ENCODE data around the gene OPN1SW. TPM values are rescaled to one million over a fixed set of nuclear protein-coding genes. Genes with fewer than 3 reads are reported as not detected.
A peak's percentile ranks its signal among the peaks of the same experiment; 100 is the strongest.

The OPN1SW gene
- total and polyA plus RNA-seq, 9 of the 15 experiments (the other 6 are each of a cell fraction or from before 2014, with no cell fraction given): 0.84 to 1.0 TPM; not detected in 7

DNA sequence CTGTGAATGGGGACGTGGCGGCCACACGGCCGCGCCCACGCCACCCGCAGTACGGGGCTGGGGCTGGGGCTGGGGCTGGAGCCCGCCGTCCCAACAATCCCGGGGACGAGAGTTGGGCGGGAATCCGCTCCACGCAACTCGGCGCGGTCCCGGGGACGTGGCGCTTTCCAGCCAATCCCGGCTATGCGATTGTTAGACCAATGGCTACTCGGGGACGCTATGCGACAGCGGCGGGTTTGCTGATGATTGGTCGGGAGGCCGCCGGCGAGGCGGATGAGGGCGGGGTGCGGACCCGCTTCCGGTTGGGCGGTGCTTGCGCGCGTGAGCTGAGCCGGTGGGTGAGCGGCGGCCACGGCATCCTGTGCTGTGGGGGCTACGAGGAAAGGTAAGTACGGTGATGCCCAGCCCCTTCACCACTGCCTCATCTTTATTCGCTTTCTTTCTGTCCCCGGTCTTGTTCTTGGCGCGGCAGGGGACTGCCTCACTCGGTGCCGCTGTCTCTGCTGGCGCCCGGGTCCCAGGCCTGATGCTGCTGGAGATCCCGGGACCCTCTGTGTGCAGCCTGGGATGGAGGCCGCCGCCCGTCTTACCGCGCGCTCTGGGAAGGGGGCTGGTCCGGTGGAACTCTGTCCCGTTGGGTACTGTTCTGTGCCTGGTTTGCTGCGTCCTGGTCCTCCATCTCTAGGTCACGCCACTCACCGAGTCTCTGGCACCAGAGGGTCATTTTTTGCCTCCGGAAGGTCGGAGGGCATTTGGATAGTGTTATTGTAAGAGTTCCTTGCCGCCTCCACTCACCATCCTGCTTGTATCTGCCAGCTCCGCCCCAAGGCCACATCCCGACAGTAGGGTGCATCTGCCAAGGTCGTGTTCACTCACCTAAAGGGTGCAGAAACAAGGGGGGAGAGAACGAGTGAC, 36.3 kb downstream of the OPN1SW start, which contains the start of gene CALU (continued):
- TF ChIP-seq TOE1 (IDR thresholded peaks at IDR 0.05; ENCODE audit: borderline replicate concordance) (peak; percentile 10; the same call in 1 of the 2 replicates), TOE1 (CRISPR knock-in tag; IDR thresholded peaks at IDR 0.05; ENCODE audit: borderline replicate concordance, low read depth) (0 out of 2 replicates have a peak, but pooled peaks have one; percentile 23), SMARCE1 (IDR thresholded peaks at IDR 0.05) (no peak; the same call in 1 of the 2 replicates), RB1 (IDR thresholded peaks at IDR 0.05; ENCODE audit: low read depth) (peak; percentile 98), THRAP3 (IDR thresholded peaks at IDR 0.05; ENCODE audit: borderline replicate concordance) (no peak), ZNF584 (CRISPR knock-in tag; IDR thresholded peaks at IDR 0.05; ENCODE audit: low read depth) (no peak; the same call in 1 of the 2 replicates), SRSF9 (IDR thresholded peaks at IDR 0.05; ENCODE audit: borderline replicate concordance, low read depth, low read length) (no peak), ZNF316 (IDR thresholded peaks at IDR 0.05) (no peak), STAT5B (CRISPR knock-in tag; IDR thresholded peaks at IDR 0.05) (no peak), SIRT6 (IDR thresholded peaks at IDR 0.05; ENCODE audit: low read depth, low read length) (no peak), ZNF23 (CRISPR knock-in tag; IDR thresholded peaks at IDR 0.05) (no peak), ZNF79 (CRISPR knock-in tag; IDR thresholded peaks at IDR 0.05; ENCODE audit: low read depth) (no peak), BCOR (IDR thresholded peaks at IDR 0.05) (0 out of 2 replicates have a peak, but pooled peaks have one; percentile 8), HDAC8 (tag; IDR thresholded peaks at IDR 0.05) (no peak)
- TF ChIP-seq, protein P1, sequence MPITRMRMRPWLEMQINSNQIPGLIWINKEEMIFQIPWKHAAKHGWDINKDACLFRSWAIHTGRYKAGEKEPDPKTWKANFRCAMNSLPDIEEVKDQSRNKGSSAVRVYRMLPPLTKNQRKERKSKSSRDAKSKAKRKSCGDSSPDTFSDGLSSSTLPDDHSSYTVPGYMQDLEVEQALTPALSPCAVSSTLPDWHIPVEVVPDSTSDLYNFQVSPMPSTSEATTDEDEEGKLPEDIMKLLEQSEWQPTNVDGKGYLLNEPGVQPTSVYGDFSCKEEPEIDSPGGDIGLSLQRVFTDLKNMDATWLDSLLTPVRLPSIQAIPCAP (CRISPR knock-in tag; IDR thresholded peaks at IDR 0.05; ENCODE audit: borderline replicate concordance): no peak
- TF ChIP-seq, protein P2, sequence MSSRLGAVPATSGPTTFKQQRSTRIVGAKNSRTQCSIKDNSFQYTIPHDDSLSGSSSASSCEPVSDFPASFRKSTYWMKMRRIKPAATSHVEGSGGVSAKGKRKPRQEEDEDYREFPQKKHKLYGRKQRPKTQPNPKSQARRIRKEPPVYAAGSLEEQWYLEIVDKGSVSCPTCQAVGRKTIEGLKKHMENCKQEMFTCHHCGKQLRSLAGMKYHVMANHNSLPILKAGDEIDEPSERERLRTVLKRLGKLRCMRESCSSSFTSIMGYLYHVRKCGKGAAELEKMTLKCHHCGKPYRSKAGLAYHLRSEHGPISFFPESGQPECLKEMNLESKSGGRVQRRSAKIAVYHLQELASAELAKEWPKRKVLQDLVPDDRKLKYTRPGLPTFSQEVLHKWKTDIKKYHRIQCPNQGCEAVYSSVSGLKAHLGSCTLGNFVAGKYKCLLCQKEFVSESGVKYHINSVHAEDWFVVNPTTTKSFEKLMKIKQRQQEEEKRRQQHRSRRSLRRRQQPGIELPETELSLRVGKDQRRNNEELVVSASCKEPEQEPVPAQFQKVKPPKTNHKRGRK (tag; IDR thresholded peaks at IDR 0.05): no peak
- TF ChIP-seq, protein P3, sequence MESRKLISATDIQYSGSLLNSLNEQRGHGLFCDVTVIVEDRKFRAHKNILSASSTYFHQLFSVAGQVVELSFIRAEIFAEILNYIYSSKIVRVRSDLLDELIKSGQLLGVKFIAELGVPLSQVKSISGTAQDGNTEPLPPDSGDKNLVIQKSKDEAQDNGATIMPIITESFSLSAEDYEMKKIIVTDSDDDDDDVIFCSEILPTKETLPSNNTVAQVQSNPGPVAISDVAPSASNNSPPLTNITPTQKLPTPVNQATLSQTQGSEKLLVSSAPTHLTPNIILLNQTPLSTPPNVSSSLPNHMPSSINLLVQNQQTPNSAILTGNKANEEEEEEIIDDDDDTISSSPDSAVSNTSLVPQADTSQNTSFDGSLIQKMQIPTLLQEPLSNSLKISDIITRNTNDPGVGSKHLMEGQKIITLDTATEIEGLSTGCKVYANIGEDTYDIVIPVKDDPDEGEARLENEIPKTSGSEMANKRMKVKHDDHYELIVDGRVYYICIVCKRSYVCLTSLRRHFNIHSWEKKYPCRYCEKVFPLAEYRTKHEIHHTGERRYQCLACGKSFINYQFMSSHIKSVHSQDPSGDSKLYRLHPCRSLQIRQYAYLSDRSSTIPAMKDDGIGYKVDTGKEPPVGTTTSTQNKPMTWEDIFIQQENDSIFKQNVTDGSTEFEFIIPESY (CRISPR knock-in tag; IDR thresholded peaks at IDR 0.05): no peak
- TF ChIP-seq, protein P4, sequence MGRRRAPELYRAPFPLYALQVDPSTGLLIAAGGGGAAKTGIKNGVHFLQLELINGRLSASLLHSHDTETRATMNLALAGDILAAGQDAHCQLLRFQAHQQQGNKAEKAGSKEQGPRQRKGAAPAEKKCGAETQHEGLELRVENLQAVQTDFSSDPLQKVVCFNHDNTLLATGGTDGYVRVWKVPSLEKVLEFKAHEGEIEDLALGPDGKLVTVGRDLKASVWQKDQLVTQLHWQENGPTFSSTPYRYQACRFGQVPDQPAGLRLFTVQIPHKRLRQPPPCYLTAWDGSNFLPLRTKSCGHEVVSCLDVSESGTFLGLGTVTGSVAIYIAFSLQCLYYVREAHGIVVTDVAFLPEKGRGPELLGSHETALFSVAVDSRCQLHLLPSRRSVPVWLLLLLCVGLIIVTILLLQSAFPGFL (CRISPR knock-in tag; IDR thresholded peaks at IDR 0.05): peak; percentile 11; the same call in 1 of the 2 replicates
- TF ChIP-seq, protein P5, sequence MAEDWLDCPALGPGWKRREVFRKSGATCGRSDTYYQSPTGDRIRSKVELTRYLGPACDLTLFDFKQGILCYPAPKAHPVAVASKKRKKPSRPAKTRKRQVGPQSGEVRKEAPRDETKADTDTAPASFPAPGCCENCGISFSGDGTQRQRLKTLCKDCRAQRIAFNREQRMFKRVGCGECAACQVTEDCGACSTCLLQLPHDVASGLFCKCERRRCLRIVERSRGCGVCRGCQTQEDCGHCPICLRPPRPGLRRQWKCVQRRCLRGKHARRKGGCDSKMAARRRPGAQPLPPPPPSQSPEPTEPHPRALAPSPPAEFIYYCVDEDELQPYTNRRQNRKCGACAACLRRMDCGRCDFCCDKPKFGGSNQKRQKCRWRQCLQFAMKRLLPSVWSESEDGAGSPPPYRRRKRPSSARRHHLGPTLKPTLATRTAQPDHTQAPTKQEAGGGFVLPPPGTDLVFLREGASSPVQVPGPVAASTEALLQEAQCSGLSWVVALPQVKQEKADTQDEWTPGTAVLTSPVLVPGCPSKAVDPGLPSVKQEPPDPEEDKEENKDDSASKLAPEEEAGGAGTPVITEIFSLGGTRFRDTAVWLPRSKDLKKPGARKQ (CRISPR knock-in tag; IDR thresholded peaks at IDR 0.05): no peak

Measured in K562 (cell line).